ENCODE data around the gene SF3A1.

- TF ChIP-seq CBX5 (CRISPR knock-in tag; IDR thresholded peaks at IDR 0.05; ENCODE audit: borderline replicate concordance): no peak
- TF ChIP-seq ZFY (CRISPR knock-in tag; IDR thresholded peaks at IDR 0.05): no peak
- no peak for TF ChIP-seq NR3C1 (CRISPR knock-in tag; IDR thresholded peaks at IDR 0.05)
- TF ChIP-seq MTF1 (CRISPR knock-in tag; IDR thresholded peaks at IDR 0.05): no peak
- TF ChIP-seq BRD4 (CRISPR knock-in tag; IDR thresholded peaks at IDR 0.05): no peak
- no peak for TF ChIP-seq ATF4 (CRISPR knock-in tag; IDR thresholded peaks at IDR 0.05)
- TF ChIP-seq CTCF (CRISPR knock-in tag; IDR thresholded peaks at IDR 0.05): no peak
- no peak for TF ChIP-seq ZNF24 (IDR thresholded peaks at IDR 0.05)
- TF ChIP-seq ELF3 (CRISPR knock-in tag; IDR thresholded peaks at IDR 0.05): no peak
- no peak for TF ChIP-seq CCDC6 (CRISPR knock-in tag; IDR thresholded peaks at IDR 0.05)
- no peak for TF ChIP-seq HNF4A (CRISPR knock-in tag; IDR thresholded peaks at IDR 0.05)
These were observed 14.0 kb upstream of the SF3A1 start for GRCh38 chr22:30370641-30371230.
